Colonic mucosa (tissue), 4 donors: ENCODE data around the gene CELA1. TPM values are rescaled to one million over a fixed set of nuclear protein-coding genes. Genes with fewer than 3 reads are reported as not detected.

Source experiments
- DNase-seq: peaks from one replicate; pipeline ENCODE4 v3.0.0-alpha.2; 2020
- H3K27ac ChIP-seq: fragments of 200-600 bp; one replicate; pipeline ENCODE4 v1.8.0; 2021
- H3K27me3 ChIP-seq: fragments of 200-600 bp; one replicate; pipeline ENCODE4 v1.8.0; 2021
- H3K36me3 ChIP-seq: fragments of 200-600 bp; one replicate; pipeline ENCODE4 v1.8.0; 2021
- H3K4me1 ChIP-seq: fragments of 200-600 bp; one replicate; pipeline ENCODE4 v1.8.0; 2021; ENCODE audit warnings: mild to moderate bottlenecking
- H3K4me3 ChIP-seq: fragments of 200-600 bp; one replicate; pipeline ENCODE4 v1.8.0; 2021
- H3K9ac ChIP-seq, 2 donors: one replicate each; pipeline ENCODE4 v1.7.0; 2013; ENCODE audit warnings: control low read depth in 2 of 2, low read depth in 2 of 2, low read length in 2 of 2
- H3K9me3 ChIP-seq: fragments of 200-600 bp; one replicate; pipeline ENCODE4 v1.8.0; 2021
- CTCF ChIP-seq: fragments of 200-600 bp; IDR thresholded peaks from one replicate; pipeline ENCODE4 v1.8.0; 2022; ENCODE audit warnings: antibody characterized with exemption, mild to moderate bottlenecking
- intact Hi-C: fragments of 100-400 bp; cut with DNase I; formaldehyde crosslinking; loops from one replicate; pipeline ENCODE4 v1.14.1; 2022
- total RNA-seq, 2 donors: library from RNA; stranded (reverse); fragmentation: NEBNext Ultra II Directional in 1 of 2; extraction: Animal tissue kit (Norgen Biotek cat#: 25700) in 1 of 2; gene quantifications; one replicate each; pipeline ENCODE4 v1.2.1, GENCODE V29; 2021
- donor health status: healthy.
- donor health status: DM: no; HTN: no; CAD: no.
- donor health status: DM: no; HTN: no; CAD: no.

CELA1 gene
- total RNA-seq, 2 donors from 2014 or later: not detected

- H3K27ac ChIP-seq: no peak overlapping the region
- H3K4me3 ChIP-seq: no peak overlapping the region
- no peak overlapping the region for H3K9ac ChIP-seq
- no peak for TF ChIP-seq CTCF
- H3K4me1 ChIP-seq: no peaks in the 10 kb centered on the region
- H3K27me3 ChIP-seq: no peaks in the 10 kb centered on the region
- no peak for DNase-seq
- intact Hi-C loops: no loop called here
- H3K9me3 ChIP-seq: no peaks in the 10 kb centered on the region
- no peaks in the 10 kb centered on the region for H3K36me3 ChIP-seq
Observed at GRCh38 chr12:51379571-51379970, 33.1 kb upstream of the CELA1 start.

GRCh38 chr12:51378749-51379148 lies 32.3 kb upstream of the CELA1 start:
- DNase-seq: no peak
- intact Hi-C loops: no loop called here
- no peak for TF ChIP-seq CTCF

GRCh38 chr12:51377099-51377984 lies 30.9 kb upstream of the CELA1 start:
- Histone ChIP-seq H3K27ac (no peak overlapping the region), H3K9ac (peak overlapping the region in 1 of 2 donors; percentile 12), H3K36me3 (no peaks in the 10 kb centered on the region), H3K4me3 (no peak overlapping the region), H3K27me3 (no peaks in the 10 kb centered on the region), H3K9me3 (no peaks in the 10 kb centered on the region), H3K4me1 (no peaks in the 10 kb centered on the region)
- no peak for TF ChIP-seq CTCF
- intact Hi-C loops: no loop called here
- no peak for DNase-seq

More at GRCh38 chr12:51378749-51379148, 32.3 kb upstream of the CELA1 start:
- Histone ChIP-seq H3K27ac (no peak overlapping the region), H3K36me3 (no peaks in the 10 kb centered on the region), H3K9ac (no peak overlapping the region), H3K27me3 (no peaks in the 10 kb centered on the region), H3K9me3 (no peaks in the 10 kb centered on the region), H3K4me3 (no peak overlapping the region), H3K4me1 (no peaks in the 10 kb centered on the region)

GRCh38 chr12:51374856-51375255 lies 28.4 kb upstream of the CELA1 start:
- H3K27ac ChIP-seq: no peak overlapping the region
- intact Hi-C loops: no loop called here
- H3K9me3 ChIP-seq: no peaks in the 10 kb centered on the region
- H3K9ac ChIP-seq: no peak overlapping the region
- H3K4me1 ChIP-seq: no peaks in the 10 kb centered on the region
- H3K36me3 ChIP-seq: no peaks in the 10 kb centered on the region
- no peak for TF ChIP-seq CTCF
- no peak for DNase-seq
- no peak overlapping the region for H3K4me3 ChIP-seq
- no peaks in the 10 kb centered on the region for H3K27me3 ChIP-seq

- H3K27ac ChIP-seq: no peak overlapping the region
- no peak for DNase-seq
- H3K4me1 ChIP-seq: no peaks in the 10 kb centered on the region
- intact Hi-C loops: no loop called here
- no peak for TF ChIP-seq CTCF
- H3K9me3 ChIP-seq: no peaks in the 10 kb centered on the region
- no peak overlapping the region for H3K9ac ChIP-seq
- no peaks in the 10 kb centered on the region for H3K27me3 ChIP-seq
- no peak overlapping the region for H3K4me3 ChIP-seq
- H3K36me3 ChIP-seq: no peaks in the 10 kb centered on the region
Observed at GRCh38 chr12:51374361-51374760, 27.9 kb upstream of the CELA1 start.
